GM21717 (cell line): ENCODE data around the gene SHISA8.

ENCODE experiments used
- ATAC-seq: cut with Tn5 transposase; IDR thresholded peaks from one replicate; pipeline ENCODE4 v1.9.1; 2021; ENCODE audit warnings: mild to moderate bottlenecking, moderate library complexity; ENCODE audit not compliant: unreplicated experiment

SHISA8 gene

GRCh38 chr22:41915786-41916493, 1.1 kb upstream of the SHISA8 start:
- no peak for ATAC-seq

- no peak for ATAC-seq
Measured at GRCh38 chr22:41914611-41915034, 251 bp downstream of the SHISA8 start.

- ATAC-seq = no peak
Measured at GRCh38 chr22:41913842-41914534, 886 bp downstream of the SHISA8 start.

GRCh38 chr22:41913040-41913719, 1.7 kb downstream of the SHISA8 start:
- ATAC-seq = no peak

- no peak for ATAC-seq
Measured at GRCh38 chr22:41912338-41913039, 2.4 kb downstream of the SHISA8 start.

GRCh38 chr22:41911001-41911611, 3.8 kb downstream of the SHISA8 start:
- no peak for ATAC-seq

GRCh38 chr22:41910050-41911000, 4.5 kb downstream of the SHISA8 start:
- ATAC-seq = no peak

GRCh38 chr22:41909310-41910049, 5.4 kb downstream of the SHISA8 start:
- ATAC-seq = no peak

GRCh38 chr22:41908411-41909309, 6.2 kb downstream of the SHISA8 start:
- ATAC-seq = no peak

GRCh38 chr22:41907436-41908401, 7.2 kb downstream of the SHISA8 start:
- no peak for ATAC-seq

GRCh38 chr22:41906822-41907221, 8.1 kb downstream of the SHISA8 start:
- no peak for ATAC-seq

GRCh38 chr22:41905411-41906202, 9.3 kb downstream of the SHISA8 start:
- ATAC-seq = no peak

- ATAC-seq = no peak
Measured at GRCh38 chr22:41904450-41905410, 10.1 kb downstream of the SHISA8 start.

- no peak for ATAC-seq
Measured at GRCh38 chr22:41902932-41903421, 11.9 kb downstream of the SHISA8 start.

- ATAC-seq = no peak
Measured at GRCh38 chr22:41902016-41902415, 12.9 kb downstream of the SHISA8 start.
